GM12878 (cell line): ENCODE measurements around the gene CDH4. TPM values are rescaled to one million over a fixed set of nuclear protein-coding genes. Genes with fewer than 3 reads are reported as not detected.

Experiments
- ATAC-seq: fragments of 200-7000 bp; cut with Tn5 transposase; 3 replicates; pipeline ENCODE4 v1.9.1; 2020; ENCODE audit warnings: mild to moderate bottlenecking, moderate library complexity
- BruUV-seq: library from RNA; stranded (reverse); fragments of 400-500 nt; replicated peaks from 2 replicates; lab custom pipeline; 2021; lab: Mats Ljungman, UMichigan
- CTCF ChIA-PET: fragments of 300-600 bp; sonication (Branson Sonifier 250); formaldehyde crosslinking; extraction: SDS; loops from one replicate; lab custom pipeline; 2021; ENCODE audit warnings: inconsistent platforms; lab: Yijun Ruan, JAX
- POLR2A ChIA-PET: fragments of 350-600 bp; formaldehyde crosslinking; extraction: SDS; loops from one replicate; lab custom pipeline; 2021; ENCODE audit warnings: inconsistent platforms; lab: Charles Lee
- RAD21 ChIA-PET: fragments of 300-600 bp; sonication (Branson Sonifier 250); formaldehyde crosslinking; loops from one replicate; lab custom pipeline; 2023; ENCODE audit warnings: antibody characterized with exemption; ENCODE audit not compliant: unreplicated experiment; lab: Charles Lee
- SMC1A ChIA-PET: fragments of 300-600 bp; sonication (Branson Sonifier 250); formaldehyde crosslinking; loops from one replicate; lab custom pipeline; 2023; ENCODE audit not compliant: unreplicated experiment, uncharacterized antibody; lab: Charles Lee
- DNase-seq: peaks from one replicate; pipeline ENCODE4 v3.0.0-alpha.2; 2011; ENCODE audit warnings: low read depth, low spot score
- FAIRE-seq: peaks from 3 replicates; lab custom pipeline; 2011; peaks lifted over from hg19 to GRCh38; lab: Jason Lieb, UNC
- H2AFZ ChIP-seq: 2 replicates; pipeline ENCODE4 v1.6.0; 2011; ENCODE audit warnings: low read depth, low read length, control low read depth; ENCODE audit not compliant: control insufficient read depth
- H3K27ac ChIP-seq: 2 replicates; pipeline ENCODE4 v1.5.1; 2011; ENCODE audit warnings: control low read depth; ENCODE audit not compliant: control insufficient read depth, insufficient read depth
- H3K27me3 ChIP-seq, 2 experiments: replicated peaks in 1 of 2; 2 replicates each; pipeline versions ENCODE4 v1.6.0 to v1.6.1; 2011; ENCODE audit warnings: low read length in 1 of 2; ENCODE audit not compliant: control insufficient read depth in 2 of 2, insufficient read depth in 2 of 2
- H3K36me3 ChIP-seq, 2 experiments: 2 replicates each; pipeline ENCODE4 v1.5.1; 2011; ENCODE audit warnings: low read length in 1 of 2; ENCODE audit not compliant: control insufficient read depth in 2 of 2, insufficient read depth in 2 of 2
- H3K4me1 ChIP-seq: 2 replicates; pipeline ENCODE4 v1.6.1; 2011; ENCODE audit warnings: mild to moderate bottlenecking, low read length, moderate library complexity, mixed read lengths; ENCODE audit not compliant: control insufficient read depth, insufficient read depth
- H3K4me2 ChIP-seq: 2 replicates; pipeline ENCODE4 v1.6.0; 2011; ENCODE audit warnings: control low read depth; ENCODE audit not compliant: control insufficient read depth, insufficient read depth
- H3K4me3 ChIP-seq: fragments of 200-600 bp; sonication (generic); 2 replicates; pipeline ENCODE4 v1.5.1; 2016
- H3K79me2 ChIP-seq: 2 replicates; pipeline ENCODE4 v1.6.0; 2011; ENCODE audit warnings: low read length; ENCODE audit not compliant: control insufficient read depth, insufficient read depth
- H3K9ac ChIP-seq: 2 replicates; pipeline ENCODE4 v1.8.0; 2011; ENCODE audit warnings: low read length, control low read depth, mixed read lengths; ENCODE audit not compliant: control insufficient read depth, insufficient read depth
- H3K9me3 ChIP-seq: replicated peaks from 3 replicates; pipeline ENCODE4 v1.5.1; 2011; ENCODE audit warnings: mild to moderate bottlenecking, low read length; ENCODE audit not compliant: control insufficient read depth, insufficient read depth
- H4K20me1 ChIP-seq: 2 replicates; pipeline ENCODE4 v1.6.0; 2011; ENCODE audit not compliant: control insufficient read depth, insufficient read depth
- ZBTB40 ChIP-seq: fragments of 450-650 bp; IDR thresholded peaks from 2 replicates; pipeline ENCODE4 v1.6.1; 2016; ENCODE audit warnings: mild to moderate bottlenecking, moderate library complexity, borderline replicate concordance
- ZNF217 ChIP-seq: fragments of 450-650 bp; IDR thresholded peaks from 2 replicates; pipeline ENCODE4 v1.6.1; 2017; ENCODE audit warnings: antibody characterized with exemption, mild to moderate bottlenecking
- WGBS: methylation state at CpG from one replicate; pipeline ENCODE4 v1.1.6; 2016; ENCODE audit warnings: low lambda C conversion rate; ENCODE audit not compliant: insufficient replicate concordance, insufficient coverage; ENCODE audit errors: missing lambda C conversion rate; 5-methylcytosine and 5-hydroxymethylcytosine counted together
- in situ Hi-C: fragments of 300-500 bp; cut with MboI; formaldehyde crosslinking; loops from 9 replicates; pipeline ENCODE4 v1.14.3; 2018; ENCODE audit warnings: mixed read lengths
- intact Hi-C: fragments of 100-400 bp; cut with micrococcal nuclease; formaldehyde crosslinking; loops from one replicate; pipeline ENCODE4 v1.14.2; 2022; ENCODE audit not compliant: unreplicated experiment
- polyA plus RNA-seq, 11 experiments: library from polyadenylated mRNA; depleted of rRNA in 4 of 11; unstranded in 6 of 11; stranded (reverse) in 5 of 11; fragments of >200 nt; fragmentation: Nextera tagmentation in 4 of 11; fragmentation: Illumina TruSeq in 1 of 11; extraction: Ambion mirVana in 4 of 11; extraction: Trizol in 1 of 11; gene quantifications; 1 replicate in 1 of 11; 2 replicates in 10 of 11; pipeline versions ENCODE4 v1.2.1 to v1.2.3, GENCODE V29; 2011 to 2016; ENCODE audit warnings: inconsistent platforms in 2 of 11, missing spikeins in 2 of 11, low read depth in 1 of 11
- total RNA-seq, 4 experiments: library from RNA; depleted of rRNA in 3 of 4; stranded (reverse); fragments of >200 nt in 3 of 4; fragmentation: Illumina TruSeq in 1 of 4; extraction: Trizol in 1 of 4; gene quantifications; 2 replicates each; pipeline versions ENCODE4 v1.2.1 to v1.2.3, GENCODE V29; 2013 to 2021
- TF ChIP-seq, protein P1 (sequence below): fragments of 450-650 bp; IDR thresholded peaks from 2 replicates; pipeline ENCODE4 v1.6.1; 2017; ENCODE audit warnings: antibody characterized with exemption, mild to moderate bottlenecking, moderate library complexity

Gene CDH4
- total and polyA plus RNA-seq, 10 of the 15 experiments (the other 5 are each of a cell fraction or from before 2014, with no cell fraction given), result not detected

DNA sequence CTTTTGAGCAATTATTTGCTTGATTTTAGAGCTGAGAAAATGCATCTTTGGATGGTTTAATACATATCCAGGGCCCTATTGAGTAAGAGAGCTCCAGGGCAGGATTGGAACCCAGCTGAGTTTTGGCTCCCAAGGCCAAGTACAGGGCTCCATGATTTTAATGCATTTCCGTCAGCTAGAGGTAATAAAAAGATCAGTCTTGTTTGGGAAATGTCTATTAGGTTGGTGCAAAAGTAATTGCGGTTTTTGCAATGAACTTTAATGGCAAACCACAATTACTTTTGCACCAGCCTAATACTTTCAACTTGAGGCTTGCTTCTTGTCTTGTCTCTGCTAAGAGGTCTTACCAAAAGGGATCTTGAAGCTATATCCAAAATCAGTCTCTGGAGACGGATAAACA lies 29.4 kb upstream of the CDH4 start:
- Histone ChIP-seq H3K4me1 (no peaks in the 10 kb centered on the region), H3K4me2 (no peak overlapping the region), H3K27me3 (no peaks in the 10 kb centered on the region), H3K79me2 (no peaks in the 10 kb centered on the region), H3K9me3 (no peaks in the 10 kb centered on the region; the same call in 2 of the 3 replicates), H2AFZ (no peak overlapping the region), H3K27ac (no peak overlapping the region), H3K4me3 (no peak overlapping the region), H3K9ac (no peak overlapping the region), H3K36me3 (no peaks in the 10 kb centered on the region), H4K20me1 (no peaks in the 10 kb centered on the region)
- ChIA-PET CTCF (no interaction called here), RAD21 (no interaction called here), POLR2A (no interaction called here), SMC1A (no interaction called here)
- WGBS, result 43% methylated on average over 3 of the region's 3 CpGs
- BruUV-seq, result no TSS peak
- intact Hi-C loops, result no loop called here
- TF ChIP-seq, protein P1, sequence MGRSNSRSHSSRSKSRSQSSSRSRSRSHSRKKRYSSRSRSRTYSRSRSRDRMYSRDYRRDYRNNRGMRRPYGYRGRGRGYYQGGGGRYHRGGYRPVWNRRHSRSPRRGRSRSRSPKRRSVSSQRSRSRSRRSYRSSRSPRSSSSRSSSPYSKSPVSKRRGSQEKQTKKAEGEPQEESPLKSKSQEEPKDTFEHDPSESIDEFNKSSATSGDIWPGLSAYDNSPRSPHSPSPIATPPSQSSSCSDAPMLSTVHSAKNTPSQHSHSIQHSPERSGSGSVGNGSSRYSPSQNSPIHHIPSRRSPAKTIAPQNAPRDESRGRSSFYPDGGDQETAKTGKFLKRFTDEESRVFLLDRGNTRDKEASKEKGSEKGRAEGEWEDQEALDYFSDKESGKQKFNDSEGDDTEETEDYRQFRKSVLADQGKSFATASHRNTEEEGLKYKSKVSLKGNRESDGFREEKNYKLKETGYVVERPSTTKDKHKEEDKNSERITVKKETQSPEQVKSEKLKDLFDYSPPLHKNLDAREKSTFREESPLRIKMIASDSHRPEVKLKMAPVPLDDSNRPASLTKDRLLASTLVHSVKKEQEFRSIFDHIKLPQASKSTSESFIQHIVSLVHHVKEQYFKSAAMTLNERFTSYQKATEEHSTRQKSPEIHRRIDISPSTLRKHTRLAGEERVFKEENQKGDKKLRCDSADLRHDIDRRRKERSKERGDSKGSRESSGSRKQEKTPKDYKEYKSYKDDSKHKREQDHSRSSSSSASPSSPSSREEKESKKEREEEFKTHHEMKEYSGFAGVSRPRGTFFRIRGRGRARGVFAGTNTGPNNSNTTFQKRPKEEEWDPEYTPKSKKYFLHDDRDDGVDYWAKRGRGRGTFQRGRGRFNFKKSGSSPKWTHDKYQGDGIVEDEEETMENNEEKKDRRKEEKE, result no peak
- TF ChIP-seq ZNF217 (no peak), ZBTB40 (peak; percentile 24; the same call in 1 of the 2 replicates)
- DNase-seq (no peak), ATAC-seq (no peak), FAIRE-seq (no peak)
- in situ Hi-C loops, result loop anchor here (25.0 kb wide), 1 partner anchor 615 kb away; no protein-coding TSS in a partner anchor
